Karpas-422 (cell line): ENCODE results near the gene ILF2. TPM values are rescaled to one million over a fixed set of nuclear protein-coding genes. Genes with fewer than 3 reads are reported as not detected.

ENCODE experiments used
- DNase-seq: peaks from one replicate; pipeline ENCODE4 v3.0.0-alpha.2; 2015
- H2AFZ ChIP-seq: fragments of 200-600 bp; sonication (generic); 2 replicates; pipeline ENCODE4 v1.6.1; 2014; ENCODE audit warnings: antibody characterized with exemption, low read length, mixed read lengths
- H3K27ac ChIP-seq: fragments of 200-600 bp; sonication (generic); 2 replicates; pipeline ENCODE4 v1.5.1; 2014; ENCODE audit warnings: mild to moderate bottlenecking, low read length, moderate library complexity
- H3K27me3 ChIP-seq: fragments of 200-600 bp; sonication (generic); 2 replicates; pipeline ENCODE4 v1.6.1; 2014; ENCODE audit warnings: low read length, mixed read lengths
- H3K36me3 ChIP-seq: fragments of 200-600 bp; sonication (generic); 2 replicates; pipeline ENCODE4 v1.6.1; 2014; ENCODE audit warnings: low read length, mixed read lengths; ENCODE audit not compliant: insufficient read depth
- H3K4me1 ChIP-seq: fragments of 200-600 bp; sonication (generic); 2 replicates; pipeline ENCODE4 v1.6.1; 2014; ENCODE audit warnings: mild to moderate bottlenecking, low read length, mixed read lengths
- H3K4me2 ChIP-seq: fragments of 200-600 bp; sonication (generic); 2 replicates; pipeline ENCODE4 v1.6.1; 2014; ENCODE audit warnings: low read length, low read depth, mild to moderate bottlenecking; ENCODE audit not compliant: poor library complexity, severe bottlenecking
- H3K4me3 ChIP-seq: fragments of 200-600 bp; sonication (generic); 2 replicates; pipeline ENCODE4 v1.5.1; 2014; ENCODE audit warnings: mild to moderate bottlenecking, antibody characterized with exemption, low read length, mixed read lengths
- H3K79me2 ChIP-seq: fragments of 200-600 bp; sonication (generic); 2 replicates; pipeline ENCODE4 v1.6.1; 2014; ENCODE audit warnings: mild to moderate bottlenecking, low read length, mixed read lengths
- H3K9ac ChIP-seq: fragments of 200-600 bp; sonication (generic); 2 replicates; pipeline ENCODE4 v1.6.0; 2014; ENCODE audit warnings: low read length
- H3K9me2 ChIP-seq: fragments of 200-600 bp; sonication (generic), shearing (Covaris generic); replicated peaks from 2 replicates; pipeline ENCODE4 v1.6.0; 2014; ENCODE audit warnings: mild to moderate bottlenecking, low read length, moderate library complexity; ENCODE audit not compliant: insufficient read depth
- H3K9me3 ChIP-seq: fragments of 300-700, 200-600 bp; sonication (generic); 2 replicates; pipeline ENCODE4 v1.6.1; 2014; ENCODE audit warnings: low read length, mixed read lengths
- H4K20me1 ChIP-seq: fragments of 200-600 bp; sonication (generic); 2 replicates; pipeline ENCODE4 v1.6.1; 2014; ENCODE audit warnings: mild to moderate bottlenecking, antibody characterized with exemption, low read length, low read depth; ENCODE audit not compliant: insufficient read depth
- total RNA-seq: library from RNA; depleted of rRNA; stranded (reverse); fragments of >200 nt; shearing (Covaris generic); gene quantifications from 2 replicates; pipeline ENCODE4 v1.2.3, GENCODE V29; 2014; ENCODE audit warnings: low replicate concordance

Gene ILF2
- total RNA-seq, 1 experiment from 2014 or later: 178 TPM

DNA sequence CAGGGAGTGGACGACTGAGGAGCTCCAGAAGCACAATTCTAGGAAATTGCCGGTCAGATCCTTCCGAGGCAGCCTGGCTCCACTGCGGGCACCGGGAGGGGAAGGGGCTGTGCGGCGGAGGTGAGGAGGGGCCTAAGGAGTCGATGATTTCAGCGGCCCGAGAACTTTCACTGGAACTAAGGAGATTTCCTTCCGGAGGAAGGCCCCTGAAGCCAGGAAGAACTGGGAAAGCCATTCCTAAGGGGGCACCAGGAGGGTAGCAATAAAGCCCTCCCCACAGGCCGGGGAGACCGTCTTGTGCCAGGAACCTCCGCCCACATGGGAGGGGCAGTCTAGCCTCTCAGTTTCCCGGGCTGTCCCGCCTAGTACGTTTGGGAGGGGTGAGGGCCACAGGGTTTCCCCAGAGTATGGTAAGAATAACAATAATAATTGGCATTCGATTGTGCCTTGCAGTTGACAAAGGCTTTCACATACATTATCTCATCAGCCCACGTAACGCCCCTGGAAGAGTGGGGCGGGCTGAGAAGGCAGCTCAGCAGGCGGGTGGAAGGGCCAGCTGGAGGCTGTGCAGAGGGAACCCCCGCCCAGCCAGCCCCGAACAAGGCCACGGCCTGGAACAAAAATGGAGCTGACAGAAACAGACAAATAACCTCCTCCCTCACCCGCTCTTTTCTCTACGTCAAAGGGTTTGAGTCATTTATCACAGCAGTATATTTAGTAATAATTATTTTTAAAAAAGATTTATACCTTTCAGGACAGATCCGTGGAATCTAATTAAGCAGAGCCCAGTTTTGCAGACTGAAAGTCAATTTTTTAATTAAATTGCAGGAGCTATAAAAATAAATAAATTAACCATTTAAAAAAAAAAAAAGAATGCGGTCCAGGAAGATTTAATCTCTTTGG, 27.5 kb upstream of the ILF2 start:
- H3K27me3 ChIP-seq: no peaks in the 10 kb centered on the region
- no peaks in the 10 kb centered on the region for H3K9me2 ChIP-seq
- no peak overlapping the region for H3K4me2 ChIP-seq
- no peaks in the 10 kb centered on the region for H3K4me1 ChIP-seq
- H3K9me3 ChIP-seq: no peaks in the 10 kb centered on the region
- no peak overlapping the region for H3K4me3 ChIP-seq
- no peak overlapping the region for H3K9ac ChIP-seq
- H2AFZ ChIP-seq: no peak overlapping the region
- no peak for DNase-seq
- no peaks in the 10 kb centered on the region for H3K79me2 ChIP-seq
- no peak overlapping the region for H3K27ac ChIP-seq
- H3K36me3 ChIP-seq: no peaks in the 10 kb centered on the region
- no peaks in the 10 kb centered on the region for H4K20me1 ChIP-seq

DNA sequence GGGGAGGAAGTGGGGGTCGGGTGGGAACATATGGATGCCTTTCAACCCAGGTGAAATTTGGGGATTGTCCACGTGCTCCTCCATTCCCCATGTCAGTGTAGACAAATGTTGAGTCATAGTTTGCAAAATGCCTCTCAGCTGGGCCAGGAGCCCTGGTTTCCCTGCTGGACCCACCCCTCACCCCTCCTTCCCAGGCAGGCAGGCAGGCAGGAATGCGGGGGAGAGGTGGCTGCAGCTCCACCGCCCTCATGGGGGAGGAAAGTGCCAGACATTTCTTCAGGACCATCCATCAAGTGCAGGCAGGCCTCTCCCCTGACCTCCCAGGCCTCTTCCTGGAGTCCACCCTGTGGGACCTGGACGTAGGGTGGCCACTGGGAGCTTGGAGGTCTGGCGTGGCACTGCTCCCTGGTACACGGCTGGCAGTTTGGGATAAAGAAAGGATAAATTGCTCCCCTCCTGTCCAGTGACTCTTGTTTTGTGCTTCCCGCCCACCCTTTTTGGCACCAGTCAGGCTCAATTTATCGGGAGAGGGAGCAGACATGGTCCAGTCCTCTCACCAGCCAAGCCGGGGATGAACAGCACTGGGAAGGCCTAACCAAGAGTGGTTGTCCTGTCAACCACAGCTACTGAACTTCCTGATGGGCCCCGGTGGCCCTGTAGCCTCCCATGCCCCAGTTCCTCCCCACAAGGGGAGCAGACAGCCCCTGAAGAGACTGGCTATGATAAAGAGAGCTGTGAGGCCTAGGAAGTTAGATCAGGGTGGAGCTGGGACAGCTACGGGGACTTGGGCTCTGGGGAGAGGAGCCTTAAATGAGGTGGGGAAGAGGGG, 26.6 kb upstream of the ILF2 start:
- no peak overlapping the region for H3K4me2 ChIP-seq

DNA sequence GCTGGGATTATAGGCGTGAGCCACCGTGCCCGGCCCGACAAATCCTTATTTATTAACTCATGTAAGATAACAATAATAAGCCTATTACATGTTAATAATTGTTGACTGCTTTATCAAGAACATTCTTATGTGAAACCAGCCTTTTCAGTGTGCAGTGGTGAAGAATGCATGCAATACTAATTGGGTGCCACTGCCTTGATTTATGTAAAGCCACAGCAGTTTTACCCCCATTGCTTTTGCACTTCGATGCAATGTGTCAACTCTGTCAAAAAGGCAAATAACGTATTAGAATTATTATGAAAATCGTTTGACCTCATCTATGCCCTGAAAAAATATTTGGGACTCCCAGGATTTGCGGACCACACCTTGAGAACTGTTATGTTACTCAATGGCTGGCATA, 25.9 kb upstream of the ILF2 start:
- Histone ChIP-seq H3K9me3 (no peaks in the 10 kb centered on the region), H3K27ac (no peak overlapping the region), H2AFZ (no peak overlapping the region), H3K4me1 (peaks cover 4% of the 10 kb centered on the region), H3K79me2 (no peaks in the 10 kb centered on the region), H3K4me3 (no peak overlapping the region), H4K20me1 (no peaks in the 10 kb centered on the region), H3K9ac (no peak overlapping the region), H3K36me3 (no peaks in the 10 kb centered on the region), H3K9me2 (no peaks in the 10 kb centered on the region), H3K27me3 (no peaks in the 10 kb centered on the region), H3K4me2 (no peak overlapping the region)
- DNase-seq: no peak

More for the DNA sequence above, 26.6 kb upstream of the ILF2 start:
- H3K79me2 ChIP-seq: no peaks in the 10 kb centered on the region
- H3K27me3 ChIP-seq: no peaks in the 10 kb centered on the region
- H3K9ac ChIP-seq: no peak overlapping the region
- H4K20me1 ChIP-seq: no peaks in the 10 kb centered on the region
- H3K36me3 ChIP-seq: no peaks in the 10 kb centered on the region
- DNase-seq: no peak
- H2AFZ ChIP-seq: no peak overlapping the region
- H3K4me3 ChIP-seq: no peak overlapping the region
- H3K4me1 ChIP-seq: no peaks in the 10 kb centered on the region
- no peaks in the 10 kb centered on the region for H3K9me3 ChIP-seq
- H3K9me2 ChIP-seq: no peaks in the 10 kb centered on the region
- H3K27ac ChIP-seq: no peak overlapping the region

DNA sequence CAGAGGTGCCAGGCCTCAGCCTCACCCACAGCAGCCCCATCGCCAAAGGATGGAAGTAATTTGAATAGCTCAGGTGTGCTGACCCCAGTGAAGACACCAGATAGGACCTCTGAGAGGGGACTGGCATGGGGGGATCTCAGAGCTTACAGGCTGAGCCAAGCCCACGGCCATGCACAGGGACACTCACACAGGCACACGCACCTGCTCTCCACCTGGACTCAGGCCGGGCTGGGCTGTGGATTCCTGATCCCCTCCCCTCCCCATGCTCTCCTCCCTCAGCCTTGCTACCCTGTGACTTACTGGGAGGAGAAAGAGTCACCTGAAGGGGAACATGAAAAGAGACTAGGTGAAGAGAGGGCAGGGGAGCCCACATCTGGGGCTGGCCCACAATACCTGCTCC, 22.7 kb upstream of the ILF2 start:
- H3K4me2 ChIP-seq: no peak overlapping the region
- H4K20me1 ChIP-seq: no peaks in the 10 kb centered on the region
- no peaks in the 10 kb centered on the region for H3K36me3 ChIP-seq
- peaks cover 11% of the 10 kb centered on the region for H3K4me1 ChIP-seq
- no peak overlapping the region for H3K4me3 ChIP-seq
- H3K9me2 ChIP-seq: no peaks in the 10 kb centered on the region
- no peak overlapping the region for H3K9ac ChIP-seq
- no peaks in the 10 kb centered on the region for H3K9me3 ChIP-seq
- H3K27me3 ChIP-seq: no peaks in the 10 kb centered on the region
- no peak overlapping the region for H2AFZ ChIP-seq
- no peak for DNase-seq
- no peaks in the 10 kb centered on the region for H3K79me2 ChIP-seq
- no peak overlapping the region for H3K27ac ChIP-seq

DNA sequence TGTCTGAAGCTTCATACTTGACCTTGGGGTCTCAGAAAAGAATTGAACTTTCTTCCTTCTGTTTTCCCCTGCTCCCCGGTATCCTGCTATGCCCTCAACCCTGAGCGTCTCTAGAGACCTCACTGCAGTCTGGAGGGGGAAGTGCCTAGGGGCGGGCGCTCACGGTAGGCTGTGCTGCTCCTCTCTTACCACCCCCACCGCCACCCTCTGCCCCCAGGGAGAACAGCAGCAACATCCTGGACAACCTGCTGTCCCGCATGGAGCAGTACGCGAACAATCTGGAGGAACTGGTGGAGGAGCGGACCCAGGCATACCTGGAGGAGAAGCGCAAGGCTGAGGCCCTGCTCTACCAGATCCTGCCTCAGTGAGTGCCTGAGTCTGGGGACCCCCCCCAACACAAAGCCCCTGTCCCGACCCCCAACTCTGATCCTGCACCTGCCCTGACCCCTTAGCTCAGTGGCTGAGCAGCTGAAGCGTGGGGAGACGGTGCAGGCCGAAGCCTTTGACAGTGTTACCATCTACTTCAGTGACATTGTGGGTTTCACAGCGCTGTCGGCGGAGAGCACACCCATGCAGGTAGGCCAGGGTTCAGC, 18.0 kb upstream of the ILF2 start:
- Histone ChIP-seq H3K9me2 (no peaks in the 10 kb centered on the region), H3K79me2 (no peaks in the 10 kb centered on the region), H3K4me2 (no peak overlapping the region), H3K4me3 (no peak overlapping the region), H3K9me3 (no peaks in the 10 kb centered on the region), H3K27ac (no peak overlapping the region), H3K9ac (no peak overlapping the region), H3K36me3 (no peaks in the 10 kb centered on the region), H3K4me1 (peaks cover 11% of the 10 kb centered on the region), H4K20me1 (no peaks in the 10 kb centered on the region), H2AFZ (no peak overlapping the region), H3K27me3 (no peaks in the 10 kb centered on the region)
- DNase-seq: no peak

DNA sequence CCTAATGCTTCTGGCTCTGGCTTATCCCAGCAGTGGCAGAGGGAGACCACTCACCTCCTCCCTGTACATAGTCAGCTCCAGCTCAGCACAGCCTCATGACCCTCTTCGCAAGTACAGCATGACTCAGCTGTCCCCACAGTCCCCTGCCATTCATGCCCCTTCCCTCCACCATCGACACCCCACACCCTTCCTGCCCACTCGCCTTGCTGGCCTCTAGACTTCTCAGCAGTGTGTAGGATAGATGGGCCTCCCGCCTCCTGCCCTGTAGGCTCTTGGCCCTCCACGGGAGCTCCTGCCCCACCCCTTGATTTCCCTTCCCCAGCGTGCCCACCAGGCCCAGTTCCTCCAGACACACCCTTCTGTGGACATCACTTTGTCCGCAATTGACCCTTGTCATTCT, 17.5 kb upstream of the ILF2 start:
- Histone ChIP-seq H3K4me2 (no peak overlapping the region), H3K27me3 (no peaks in the 10 kb centered on the region), H3K79me2 (no peaks in the 10 kb centered on the region), H3K9me3 (no peaks in the 10 kb centered on the region), H3K27ac (no peak overlapping the region), H3K9me2 (no peaks in the 10 kb centered on the region), H3K4me3 (no peak overlapping the region), H3K9ac (no peak overlapping the region), H2AFZ (no peak overlapping the region), H3K4me1 (peaks cover 11% of the 10 kb centered on the region), H4K20me1 (no peaks in the 10 kb centered on the region), H3K36me3 (no peaks in the 10 kb centered on the region)
- no peak for DNase-seq

DNA sequence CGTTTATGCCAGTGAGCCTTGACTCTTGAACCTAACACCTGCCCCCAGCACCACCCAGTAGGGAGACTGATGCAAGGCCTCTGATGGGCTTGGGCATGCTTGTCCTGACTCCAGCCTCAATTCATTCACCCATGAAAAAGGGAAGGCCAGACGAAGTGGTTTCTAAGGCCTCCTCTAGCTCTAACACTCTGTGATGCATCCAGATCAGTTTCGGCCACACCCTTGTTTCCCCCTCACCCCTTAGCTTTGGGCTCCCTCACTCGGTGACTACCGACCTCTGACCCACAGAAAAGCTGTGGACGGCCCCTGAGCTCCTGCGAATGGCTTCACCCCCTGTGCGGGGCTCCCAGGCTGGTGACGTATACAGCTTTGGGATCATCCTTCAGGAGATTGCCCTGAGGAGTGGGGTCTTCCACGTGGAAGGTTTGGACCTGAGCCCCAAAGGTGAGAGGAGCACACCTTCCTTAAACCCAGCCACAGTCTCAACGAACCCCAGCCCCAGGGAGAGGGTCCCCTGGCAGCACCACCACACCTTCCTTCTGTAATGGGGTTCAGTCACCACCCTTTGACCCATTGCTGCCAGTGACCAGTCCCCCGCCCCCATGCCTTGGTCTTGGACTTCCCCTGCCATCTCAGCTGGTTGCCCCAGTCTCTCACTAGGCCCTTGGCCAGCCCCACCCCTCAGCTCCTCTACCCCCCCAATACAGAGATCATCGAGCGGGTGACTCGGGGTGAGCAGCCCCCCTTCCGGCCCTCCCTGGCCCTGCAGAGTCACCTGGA, 16.7 kb upstream of the ILF2 start:
- no peak overlapping the region for H3K4me2 ChIP-seq
- H3K27ac ChIP-seq: no peak overlapping the region
- H3K79me2 ChIP-seq: no peaks in the 10 kb centered on the region
- no peaks in the 10 kb centered on the region for H3K9me2 ChIP-seq
- H3K36me3 ChIP-seq: no peaks in the 10 kb centered on the region
- H3K9ac ChIP-seq: no peak overlapping the region
- no peak overlapping the region for H3K4me3 ChIP-seq
- peaks cover 11% of the 10 kb centered on the region for H3K4me1 ChIP-seq
- H2AFZ ChIP-seq: no peak overlapping the region
- no peaks in the 10 kb centered on the region for H4K20me1 ChIP-seq
- H3K9me3 ChIP-seq: no peaks in the 10 kb centered on the region
- H3K27me3 ChIP-seq: no peaks in the 10 kb centered on the region
- DNase-seq: no peak
